Measurements from ENCODE around the gene CTSF.

Gene CTSF

GRCh38 chr11:66529655-66530054 lies 38.8 kb downstream of the CTSF start:
- no peak for DNase-seq

GRCh38 chr11:66529069-66529468 lies 39.3 kb downstream of the CTSF start:
- DNase-seq: no peak

GRCh38 chr11:66524304-66525040 lies 43.9 kb downstream of the CTSF start:
- no peak for DNase-seq

- no peak for DNase-seq
Observed at GRCh38 chr11:66523611-66524010, 44.8 kb downstream of the CTSF start.
